ENCODE data around the gene ABCB6. TPM values are rescaled to one million over a fixed set of nuclear protein-coding genes. Genes with fewer than 3 reads are reported as not detected.

The ABCB6 gene
- total RNA-seq, 2 donors from 2014 or later = 16.9 to 27.1 TPM

DNA sequence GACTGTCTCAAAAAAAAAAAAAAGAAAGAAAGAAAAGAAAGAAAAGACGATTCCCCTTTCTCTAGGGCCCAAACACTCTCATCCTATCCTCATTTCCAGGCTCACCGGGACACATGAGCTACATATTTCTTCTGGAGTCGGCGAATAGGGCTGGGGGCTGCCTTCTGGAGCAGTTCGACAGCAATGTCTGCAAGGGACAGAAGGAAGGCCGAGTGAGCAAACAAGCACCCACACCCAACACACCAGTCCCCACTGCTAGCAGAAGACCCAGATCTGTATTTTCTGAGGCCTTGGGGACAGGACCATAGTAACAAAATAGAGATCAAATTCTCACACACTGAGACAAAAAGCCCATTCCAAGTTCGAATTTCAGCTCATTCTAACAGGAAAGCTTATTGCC is 43.3 kb downstream of the ABCB6 start:
- Histone ChIP-seq H3K4me3 (peak overlapping the region; percentile 76), H3K36me3 (peaks cover 11% of the 10 kb centered on the region), H3K4me1 (peaks cover 8% of the 10 kb centered on the region), H3K9ac (ENCODE audit: low read depth in 2 of 2, low read length in 2 of 2) (peak overlapping the region in 1 of 2 donors; percentile 85), H3K9me3 (no peaks in the 10 kb centered on the region), H3K27ac (peak overlapping the region; percentile 100), H3K27me3 (no peaks in the 10 kb centered on the region)
- TF ChIP-seq, protein P1, sequence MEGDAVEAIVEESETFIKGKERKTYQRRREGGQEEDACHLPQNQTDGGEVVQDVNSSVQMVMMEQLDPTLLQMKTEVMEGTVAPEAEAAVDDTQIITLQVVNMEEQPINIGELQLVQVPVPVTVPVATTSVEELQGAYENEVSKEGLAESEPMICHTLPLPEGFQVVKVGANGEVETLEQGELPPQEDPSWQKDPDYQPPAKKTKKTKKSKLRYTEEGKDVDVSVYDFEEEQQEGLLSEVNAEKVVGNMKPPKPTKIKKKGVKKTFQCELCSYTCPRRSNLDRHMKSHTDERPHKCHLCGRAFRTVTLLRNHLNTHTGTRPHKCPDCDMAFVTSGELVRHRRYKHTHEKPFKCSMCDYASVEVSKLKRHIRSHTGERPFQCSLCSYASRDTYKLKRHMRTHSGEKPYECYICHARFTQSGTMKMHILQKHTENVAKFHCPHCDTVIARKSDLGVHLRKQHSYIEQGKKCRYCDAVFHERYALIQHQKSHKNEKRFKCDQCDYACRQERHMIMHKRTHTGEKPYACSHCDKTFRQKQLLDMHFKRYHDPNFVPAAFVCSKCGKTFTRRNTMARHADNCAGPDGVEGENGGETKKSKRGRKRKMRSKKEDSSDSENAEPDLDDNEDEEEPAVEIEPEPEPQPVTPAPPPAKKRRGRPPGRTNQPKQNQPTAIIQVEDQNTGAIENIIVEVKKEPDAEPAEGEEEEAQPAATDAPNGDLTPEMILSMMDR (IDR thresholded peaks at IDR 0.05) = no peak
- intact Hi-C loops (cut with DNase I) = no loop called here
- no peak for DNase-seq

DNA sequence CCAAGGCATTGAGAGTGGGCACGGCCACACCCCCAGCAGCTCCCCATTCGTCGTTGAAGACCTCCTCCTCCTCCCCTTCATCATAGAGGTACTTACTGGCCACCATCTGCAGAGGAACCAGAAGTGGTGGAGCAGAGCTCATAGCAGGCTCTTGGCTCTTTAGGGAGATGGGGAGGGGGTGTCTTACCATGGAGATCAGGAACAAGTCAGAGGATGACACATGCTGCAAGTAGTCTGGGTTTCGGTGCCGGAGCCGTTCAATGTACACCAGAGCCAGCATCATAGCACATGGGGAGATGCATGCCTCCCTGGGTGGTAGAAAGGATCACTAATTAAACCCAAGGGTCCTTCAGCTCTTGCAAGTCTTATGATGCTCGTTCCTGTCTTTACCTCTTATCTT is 44.0 kb downstream of the ABCB6 start:
- Histone ChIP-seq H3K4me1 (peaks cover 8% of the 10 kb centered on the region), H3K27me3 (no peaks in the 10 kb centered on the region), H3K9me3 (no peaks in the 10 kb centered on the region), H3K9ac (ENCODE audit: low read depth in 2 of 2, low read length in 2 of 2) (peak overlapping the region in 1 of 2 donors; percentile 48), H3K36me3 (peaks cover 11% of the 10 kb centered on the region), H3K27ac (no peak overlapping the region), H3K4me3 (no peak overlapping the region)
- TF ChIP-seq, protein P1 (IDR thresholded peaks at IDR 0.05) = no peak
- no peak for DNase-seq
- intact Hi-C loops (cut with DNase I) = loop anchor here (5.0 kb wide), 1 partner anchor 42 kb away; the partner anchor contains the start of gene ABCB6

DNA sequence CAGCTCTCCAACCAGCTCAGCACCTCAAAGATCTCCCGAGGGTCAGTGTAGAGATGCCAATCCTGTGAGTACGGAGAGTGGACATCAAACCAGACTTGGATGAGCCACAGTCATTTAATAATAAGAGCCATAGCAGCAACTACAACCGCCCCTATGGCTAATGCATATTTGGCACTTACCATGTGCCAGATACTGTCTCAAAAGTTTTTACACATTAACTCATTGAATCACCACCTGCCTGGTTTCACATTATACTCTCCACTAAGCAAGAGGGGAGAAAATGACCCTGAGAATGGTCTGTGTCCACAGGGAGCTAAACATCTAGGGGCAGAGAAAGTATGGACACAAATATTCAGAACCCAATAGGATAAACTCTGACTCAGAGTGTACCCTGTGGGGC is 44.6 kb downstream of the ABCB6 start:
- H3K9ac ChIP-seq (ENCODE audit: low read depth in 2 of 2, low read length in 2 of 2) = no peak overlapping the region
- H3K27me3 ChIP-seq = no peaks in the 10 kb centered on the region
- H3K9me3 ChIP-seq = no peaks in the 10 kb centered on the region
- peaks cover 11% of the 10 kb centered on the region for H3K36me3 ChIP-seq
- TF ChIP-seq, protein P1 (IDR thresholded peaks at IDR 0.05) = no peak
- intact Hi-C loops (cut with DNase I) = loop anchor here (5.0 kb wide), 1 partner anchor 43 kb away; the partner anchor contains the start of gene ABCB6
- H3K27ac ChIP-seq = no peak overlapping the region
- no peak for DNase-seq
- H3K4me3 ChIP-seq = no peak overlapping the region
- peaks cover 8% of the 10 kb centered on the region for H3K4me1 ChIP-seq

DNA sequence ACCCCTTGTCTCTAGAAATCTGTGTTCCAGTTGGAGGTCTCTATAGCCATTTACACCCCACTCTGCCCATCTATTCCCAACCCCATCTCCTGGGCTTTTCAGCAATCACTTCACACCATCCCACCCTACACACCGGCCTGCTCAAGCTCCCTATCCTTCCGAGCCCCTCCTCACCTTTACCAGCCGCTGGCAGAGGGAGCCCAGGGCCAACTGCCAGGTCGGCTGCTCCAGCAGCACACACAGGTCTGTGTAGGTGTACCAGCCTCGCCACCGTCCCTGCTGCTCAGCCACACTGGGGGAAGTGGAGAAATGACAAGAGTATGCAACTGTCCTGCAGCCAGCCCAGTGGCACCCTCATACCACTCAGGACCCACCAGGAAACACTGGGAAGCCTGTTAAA is 45.6 kb downstream of the ABCB6 start:
- no peaks in the 10 kb centered on the region for H3K9me3 ChIP-seq
- no peak overlapping the region for H3K27ac ChIP-seq
- H3K27me3 ChIP-seq = no peaks in the 10 kb centered on the region
- H3K36me3 ChIP-seq = peaks cover 11% of the 10 kb centered on the region
- intact Hi-C loops (cut with DNase I) = loop anchor here (5.0 kb wide), 1 partner anchor 44 kb away; the partner anchor contains the start of gene ABCB6
- TF ChIP-seq, protein P1 (IDR thresholded peaks at IDR 0.05) = no peak
- peaks cover 8% of the 10 kb centered on the region for H3K4me1 ChIP-seq
- no peak for DNase-seq
- no peak overlapping the region for H3K9ac ChIP-seq (ENCODE audit: low read depth in 2 of 2, low read length in 2 of 2)
- H3K4me3 ChIP-seq = no peak overlapping the region

DNA sequence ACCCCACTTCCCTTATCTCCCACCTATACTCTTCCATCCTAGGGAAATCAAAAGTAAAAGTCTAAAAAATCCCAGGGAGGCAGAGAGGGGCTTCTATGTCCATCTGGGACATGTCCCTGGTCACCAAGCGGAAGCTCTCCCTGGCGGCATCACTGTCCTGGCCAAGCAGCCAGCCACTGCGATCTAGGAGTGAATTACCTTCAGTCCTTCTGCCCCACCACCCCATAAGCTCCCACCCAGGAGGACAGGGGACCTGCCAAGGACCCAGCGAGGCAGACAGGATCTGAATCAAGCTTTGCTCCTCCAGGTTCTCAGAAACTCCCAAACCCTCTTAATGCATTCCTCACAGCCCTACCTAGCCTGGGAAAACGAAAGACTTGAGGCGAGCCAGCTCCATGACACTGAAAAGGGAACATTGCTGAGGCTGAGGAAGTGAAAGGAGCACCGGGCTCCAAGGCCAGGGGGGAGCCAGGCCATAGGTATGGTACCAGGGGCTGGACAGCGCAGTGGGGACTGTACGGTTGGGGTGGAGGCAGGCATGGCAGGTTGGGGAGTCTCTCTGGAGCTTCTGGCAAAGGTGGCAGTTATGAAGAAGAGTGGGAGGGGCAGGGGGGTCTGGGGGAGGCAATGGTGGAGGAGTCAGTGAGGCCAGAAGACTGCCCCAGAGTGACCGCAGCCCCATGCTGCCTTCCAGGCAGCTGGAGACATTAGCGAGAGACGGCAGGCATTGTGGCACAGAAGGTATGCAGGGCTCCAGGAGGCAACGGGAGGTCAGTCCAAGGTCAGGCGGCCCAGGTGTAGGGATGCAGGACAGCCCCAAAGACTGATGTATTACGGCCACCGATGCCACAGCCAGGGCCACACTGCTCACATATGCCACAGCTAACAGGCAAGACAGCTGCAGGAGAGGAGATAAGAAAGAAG is 46.3 kb downstream of the ABCB6 start:
- DNase-seq = no peak
- H3K9ac ChIP-seq (ENCODE audit: low read depth in 2 of 2, low read length in 2 of 2) = no peak overlapping the region
- TF ChIP-seq, protein P1 (IDR thresholded peaks at IDR 0.05) = no peak
- H3K36me3 ChIP-seq = peaks cover 11% of the 10 kb centered on the region
- H3K27me3 ChIP-seq = no peaks in the 10 kb centered on the region
- no peak overlapping the region for H3K4me3 ChIP-seq
- intact Hi-C loops (cut with DNase I) = loop anchor here (5.0 kb wide), 1 partner anchor 45 kb away; the partner anchor contains the start of gene ABCB6
- peaks cover 8% of the 10 kb centered on the region for H3K4me1 ChIP-seq
- no peaks in the 10 kb centered on the region for H3K9me3 ChIP-seq
- H3K27ac ChIP-seq = no peak overlapping the region
